HT-29 (cell line): ENCODE measurements around the gene ADCYAP1. TPM values are rescaled to one million over a fixed set of nuclear protein-coding genes. Genes with fewer than 3 reads are reported as not detected.

Source experiments
- DNase-seq: peaks from one replicate; pipeline ENCODE4 v3.0.0-alpha.2; 2015; ENCODE audit warnings: low spot score
- total RNA-seq: library from RNA; depleted of rRNA; stranded (reverse); fragments of >200 nt; shearing (Covaris generic); gene quantifications from 2 replicates; pipeline ENCODE4 v1.2.3, GENCODE V29; 2014

The ADCYAP1 gene
- total RNA-seq, 1 experiment from 2014 or later, result not detected

- no peak for DNase-seq
These were observed 4.4 kb downstream of the ADCYAP1 start for GRCh38 chr18:908758-909724.

- no peak for DNase-seq
These were observed 5.6 kb downstream of the ADCYAP1 start for GRCh38 chr18:910247-910646.

GRCh38 chr18:911025-911424 is 6.4 kb downstream of the ADCYAP1 start:
- DNase-seq, result no peak

GRCh38 chr18:911486-911885 is 6.8 kb downstream of the ADCYAP1 start:
- no peak for DNase-seq

- no peak for DNase-seq
These were observed 11.9 kb downstream of the ADCYAP1 start for GRCh38 chr18:916562-916961.

- no peak for DNase-seq
These were observed 14.4 kb downstream of the ADCYAP1 start for GRCh38 chr18:919078-919477.

GRCh38 chr18:923144-923866 is 18.6 kb downstream of the ADCYAP1 start:
- no peak for DNase-seq

GRCh38 chr18:924987-925386 is 20.3 kb downstream of the ADCYAP1 start:
- no peak for DNase-seq

GRCh38 chr18:926946-927345 is 22.3 kb downstream of the ADCYAP1 start:
- no peak for DNase-seq

- DNase-seq, result no peak
These were observed 28.4 kb downstream of the ADCYAP1 start for GRCh38 chr18:933082-933481.

GRCh38 chr18:934518-935133 is 30.0 kb downstream of the ADCYAP1 start:
- no peak for DNase-seq

GRCh38 chr18:936941-937340 is 32.3 kb downstream of the ADCYAP1 start:
- DNase-seq, result no peak

- no peak for DNase-seq
These were observed 34.5 kb downstream of the ADCYAP1 start for GRCh38 chr18:939166-939565.

- no peak for DNase-seq
These were observed 35.3 kb downstream of the ADCYAP1 start for GRCh38 chr18:939958-940357.

GRCh38 chr18:941331-941730 is 36.7 kb downstream of the ADCYAP1 start:
- no peak for DNase-seq

- no peak for DNase-seq
These were observed 39.8 kb downstream of the ADCYAP1 start for GRCh38 chr18:944440-944839.

GRCh38 chr18:949724-950631 is 45.3 kb downstream of the ADCYAP1 start:
- DNase-seq, result no peak

GRCh38 chr18:950882-951495 is 46.3 kb downstream of the ADCYAP1 start:
- no peak for DNase-seq

- no peak for DNase-seq
These were observed 50.9 kb downstream of the ADCYAP1 start for GRCh38 chr18:955384-956066.

GRCh38 chr18:957829-958228 is 53.2 kb downstream of the ADCYAP1 start:
- no peak for DNase-seq
